Small intestine (tissue), 7 donors: ENCODE data around the gene TAOK1. TPM values are rescaled to one million over a fixed set of nuclear protein-coding genes. Genes with fewer than 3 reads are reported as not detected.
A peak's percentile ranks its signal among the peaks of the same experiment; 100 is the strongest.

Experiments used
- DNase-seq, 2 donors: peaks; one replicate each; pipeline versions ENCODE4 v3.0.0 to v3.0.0-alpha.2; 2013
- FAIRE-seq: peaks from 2 replicates; lab custom pipeline; 2012; peaks lifted over from hg19 to GRCh38; lab: Jason Lieb, UNC
- H3K27ac ChIP-seq, 3 donors: one replicate each; pipeline ENCODE4 v1.5.1; 2013; ENCODE audit warnings: low read length in 2 of 3, mild to moderate bottlenecking in 2 of 3, control low read depth in 1 of 3, inconsistent platforms in 1 of 3, low read depth in 1 of 3, moderate library complexity in 1 of 3
- H3K27me3 ChIP-seq, 3 donors: one replicate each; pipeline ENCODE4 v1.6.1; 2013; ENCODE audit warnings: low read length in 3 of 3, inconsistent platforms in 1 of 3; ENCODE audit not compliant: control insufficient read depth in 3 of 3, insufficient read depth in 3 of 3
- H3K36me3 ChIP-seq, 3 donors: one replicate each; pipeline ENCODE4 v1.6.1; 2013; ENCODE audit warnings: low read length in 3 of 3, inconsistent platforms in 1 of 3, low read depth in 1 of 3, mild to moderate bottlenecking in 1 of 3, moderate library complexity in 1 of 3; ENCODE audit not compliant: control insufficient read depth in 3 of 3, insufficient read depth in 2 of 3
- H3K4me1 ChIP-seq, 3 donors: one replicate each; pipeline ENCODE4 v1.6.1; 2013; ENCODE audit warnings: low read length in 2 of 3, inconsistent platforms in 1 of 3, low read depth in 1 of 3, mild to moderate bottlenecking in 1 of 3, moderate library complexity in 1 of 3; ENCODE audit not compliant: control insufficient read depth in 3 of 3, insufficient read depth in 2 of 3
- H3K4me3 ChIP-seq, 3 donors: one replicate each; pipeline ENCODE4 v1.5.1; 2013; ENCODE audit warnings: low read length in 3 of 3, control low read depth in 1 of 3, inconsistent platforms in 1 of 3, low read depth in 1 of 3, mild to moderate bottlenecking in 1 of 3, moderate library complexity in 1 of 3
- H3K9me3 ChIP-seq, 2 donors: one replicate each; pipeline ENCODE4 v1.6.1; 2013; ENCODE audit warnings: low read depth in 1 of 2, low read length in 1 of 2; ENCODE audit not compliant: control insufficient read depth in 2 of 2, insufficient read depth in 1 of 2
- WGBS, 3 donors: extraction: QIAGEN DNeasy Blood & Tissue Kit; methylation state at CpG; one replicate each; pipeline ENCODE4 v1.1.7; 2013; 5-methylcytosine and 5-hydroxymethylcytosine counted together
- polyA plus RNA-seq, 4 donors: library from polyadenylated mRNA; stranded (reverse) in 3 of 4; unstranded in 1 of 4; fragments of 200-250 nt in 3 of 4; fragments of 120-200 nt in 1 of 4; gene quantifications; one replicate each; pipeline versions ENCODE4 v1.2.1 to v1.2.3, GENCODE V29; 2013
- donor health status: healthy with polysubstance abuse.
- donor health status: control.
- donor health status: control.
- donor health status: Bipolar disorder and iron deficiency.
- donor health status: healthy.

The TAOK1 gene
- polyA plus RNA-seq, 4 donors, result 4.1 to 18.8 (median 5.9) TPM

DNA sequence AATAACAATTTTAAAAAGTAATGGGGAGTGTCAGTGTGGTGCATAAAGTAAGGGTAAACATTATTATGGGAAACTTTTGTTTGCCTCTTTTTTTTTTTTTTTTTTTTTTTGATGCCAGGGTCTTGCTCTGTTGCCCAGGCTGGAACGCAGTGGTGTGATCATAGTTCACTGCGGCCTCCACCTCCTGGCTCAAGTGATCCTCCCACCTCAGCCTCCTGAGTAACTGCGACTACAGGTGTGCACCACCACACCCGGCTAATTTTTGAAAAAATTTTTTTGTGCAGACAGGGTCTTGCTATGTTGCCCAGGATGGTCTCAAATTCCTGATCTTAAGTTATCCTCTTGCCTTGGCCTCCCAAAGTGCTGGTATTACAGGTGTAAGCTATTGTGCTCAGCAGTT is 10.7 kb downstream of the TAOK1 start:
- DNase-seq (no peak), FAIRE-seq (no peak)
- H3K4me1 ChIP-seq, result no peaks in the 10 kb centered on the region
- 98 to 100% (median 98%) methylated on average over 4 of the region's 4 CpGs for WGBS, 3 donors
- no peaks in the 10 kb centered on the region for H3K27me3 ChIP-seq
- no peak overlapping the region for H3K4me3 ChIP-seq
- H3K36me3 ChIP-seq, result peaks cover 1 to 55% (median 2%) of the 10 kb centered on the region in 3 donors
- peaks cover 0 to 5% of the 10 kb centered on the region in 2 donors for H3K9me3 ChIP-seq
- no peak overlapping the region for H3K27ac ChIP-seq

DNA sequence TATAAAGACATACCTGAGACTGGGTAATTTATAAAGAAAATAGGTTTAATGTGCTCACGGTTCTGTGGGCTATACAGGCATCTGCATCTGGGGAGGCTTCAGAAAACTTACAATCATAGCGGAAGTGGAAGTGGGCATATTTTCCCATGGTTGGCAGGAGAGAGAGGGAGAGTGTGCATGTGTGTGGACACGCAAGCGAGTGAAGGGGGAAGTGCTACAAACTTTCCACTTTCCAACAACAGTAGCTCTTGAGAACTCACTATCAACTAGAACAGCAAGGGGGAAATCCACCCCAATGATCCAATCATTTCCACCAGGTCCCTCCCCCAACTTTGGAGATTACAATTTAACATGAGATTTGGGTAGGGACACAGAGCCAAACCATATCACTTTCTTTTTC is 11.1 kb downstream of the TAOK1 start:
- WGBS, 3 donors, result 88 to 99% (median 96%) methylated on average over 4 of the region's 4 CpGs
- no peak for FAIRE-seq
- peaks cover 2 to 55% (median 4%) of the 10 kb centered on the region in 3 donors for H3K36me3 ChIP-seq
- no peaks in the 10 kb centered on the region for H3K27me3 ChIP-seq
- H3K4me3 ChIP-seq, result no peak overlapping the region
- no peak for DNase-seq
- no peaks in the 10 kb centered on the region for H3K4me1 ChIP-seq
- no peak overlapping the region for H3K27ac ChIP-seq
- peaks cover 0 to 5% of the 10 kb centered on the region in 2 donors for H3K9me3 ChIP-seq

DNA sequence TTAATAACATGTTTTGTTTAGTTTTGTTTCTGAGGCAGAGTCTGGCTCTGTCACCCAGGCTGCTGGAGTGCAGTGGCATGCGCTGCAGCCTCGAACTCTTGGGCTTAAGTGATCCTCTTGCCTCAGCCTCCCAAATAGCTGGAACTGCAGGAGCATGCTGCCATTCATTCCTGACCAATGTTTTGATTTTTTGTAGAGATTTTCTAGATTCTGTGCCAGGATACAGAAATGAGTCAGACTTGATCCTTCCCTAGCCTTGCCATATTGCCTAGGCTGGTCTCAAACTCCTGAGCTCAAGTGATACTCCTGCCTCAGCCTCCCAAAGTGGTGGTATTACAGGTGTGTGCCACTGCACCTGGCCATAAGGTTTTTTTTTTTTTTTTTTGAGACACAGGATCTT is 17.7 kb downstream of the TAOK1 start:
- Histone ChIP-seq H3K9me3 (no peaks in the 10 kb centered on the region), H3K4me3 (no peak overlapping the region), H3K27me3 (no peaks in the 10 kb centered on the region), H3K4me1 (peaks cover 0 to 2% (median 0%) of the 10 kb centered on the region in 3 donors), H3K27ac (no peak overlapping the region), H3K36me3 (peaks cover 2 to 31% (median 4%) of the 10 kb centered on the region in 3 donors)
- 85 to 100% (median 93%) methylated on average over 2 of the region's 2 CpGs for WGBS, 3 donors
- FAIRE-seq (no peak), DNase-seq (no peak)

DNA sequence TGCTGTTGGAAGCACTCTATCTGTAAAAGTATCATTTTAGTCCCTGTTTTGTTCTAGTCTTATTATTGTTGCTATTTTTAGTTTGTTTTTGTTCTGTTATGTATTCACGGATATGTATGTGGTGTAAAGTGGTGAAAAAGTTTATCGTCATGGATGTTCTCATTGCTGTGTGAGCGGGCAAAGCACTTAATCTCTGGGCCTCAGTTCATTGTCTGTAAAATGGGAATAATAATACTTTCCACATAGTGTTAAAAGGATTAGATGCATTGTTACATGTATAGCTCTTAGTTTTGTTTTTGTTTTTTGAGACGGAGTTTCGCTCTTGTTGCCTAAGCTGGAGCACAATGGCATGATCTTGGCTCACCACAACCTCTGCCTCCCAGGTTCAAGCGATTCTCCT is 19.8 kb downstream of the TAOK1 start:
- peaks cover 0 to 2% (median 0%) of the 10 kb centered on the region in 3 donors for H3K4me1 ChIP-seq
- peaks cover 0 to 28% (median 4%) of the 10 kb centered on the region in 3 donors for H3K36me3 ChIP-seq
- no peak overlapping the region for H3K27ac ChIP-seq
- DNase-seq, result no peak
- H3K27me3 ChIP-seq, result no peaks in the 10 kb centered on the region
- no peak overlapping the region for H3K4me3 ChIP-seq
- FAIRE-seq, result no peak
- H3K9me3 ChIP-seq, result no peaks in the 10 kb centered on the region
- WGBS, 3 donors, result 89 to 97% (median 94%) methylated on average over 6 of the region's 6 CpGs

DNA sequence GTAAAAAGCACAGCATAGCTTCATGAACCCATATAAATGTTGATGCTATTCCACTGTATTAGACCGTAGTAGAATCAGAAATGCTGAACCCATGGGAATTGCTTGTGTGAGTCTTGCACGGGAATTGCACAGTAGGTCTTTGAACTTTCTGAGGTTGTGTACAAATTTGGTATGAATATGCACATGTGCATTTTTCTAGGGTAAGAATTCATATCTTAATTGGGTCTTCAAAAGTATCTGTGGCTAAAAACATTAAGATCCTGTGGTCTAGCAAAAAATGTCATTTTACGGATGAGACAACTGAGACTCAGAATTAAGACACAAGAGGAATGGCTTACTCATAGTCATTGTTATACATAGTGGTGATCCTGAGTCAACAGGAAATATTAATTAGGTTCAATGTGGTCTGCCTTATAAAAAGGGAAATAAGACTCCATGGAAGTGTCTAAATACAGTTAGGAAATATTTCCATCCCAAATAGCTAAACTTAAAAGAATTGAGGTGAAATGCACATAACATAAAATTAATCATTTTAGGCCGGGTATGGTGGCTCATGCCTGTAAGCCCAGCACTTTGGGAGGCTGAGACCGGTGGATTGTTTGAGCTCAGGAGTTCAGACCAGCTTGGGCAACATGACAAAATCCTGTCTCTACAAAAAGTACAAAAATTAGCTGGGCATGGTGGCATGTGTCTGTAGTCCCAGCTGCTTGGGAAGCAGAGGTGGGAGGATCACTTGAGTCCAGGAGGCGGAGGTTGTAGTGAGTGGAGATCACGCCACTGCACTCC is 22.8 kb downstream of the TAOK1 start:
- 71 to 91% (median 89%) methylated on average over 7 of the region's 7 CpGs for WGBS, 3 donors
- FAIRE-seq (no peak), DNase-seq (no peak)
- H3K9me3 ChIP-seq, result no peaks in the 10 kb centered on the region
- H3K4me3 ChIP-seq, result no peak overlapping the region
- peaks cover 0 to 2% (median 0%) of the 10 kb centered on the region in 3 donors for H3K4me1 ChIP-seq
- H3K27me3 ChIP-seq, result no peaks in the 10 kb centered on the region
- peak overlapping the region in 1 of 3 donors; percentile 44 for H3K27ac ChIP-seq
- peaks cover 0 to 24% (median 0%) of the 10 kb centered on the region in 3 donors for H3K36me3 ChIP-seq

DNA sequence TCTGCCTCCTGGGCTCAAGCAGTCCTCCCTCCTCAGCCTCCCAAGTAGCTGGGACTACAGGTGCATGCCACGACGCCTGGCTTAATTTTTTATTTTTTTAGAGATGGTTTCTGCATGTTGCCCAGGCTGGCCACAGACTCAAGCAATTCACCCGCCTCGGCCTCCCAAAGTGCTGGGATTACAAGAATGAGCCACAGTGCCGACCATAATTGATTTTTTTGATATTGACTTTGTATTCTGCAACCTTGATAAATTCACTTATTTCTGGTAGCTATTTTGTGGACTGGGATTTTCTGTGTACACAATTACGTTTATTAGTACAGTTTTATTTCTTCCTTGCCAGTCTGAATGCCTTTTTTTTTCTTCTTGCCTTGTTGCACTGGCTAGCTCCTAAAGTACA is 30.0 kb downstream of the TAOK1 start:
- 78 to 85% (median 79%) methylated on average over 6 of the region's 6 CpGs for WGBS, 3 donors
- peaks cover 0 to 36% (median 6%) of the 10 kb centered on the region in 3 donors for H3K36me3 ChIP-seq
- FAIRE-seq, result no peak
- no peak for DNase-seq
- no peaks in the 10 kb centered on the region for H3K4me1 ChIP-seq
- H3K27me3 ChIP-seq, result no peaks in the 10 kb centered on the region
- no peak overlapping the region for H3K4me3 ChIP-seq
- H3K9me3 ChIP-seq, result no peaks in the 10 kb centered on the region
- no peak overlapping the region for H3K27ac ChIP-seq

DNA sequence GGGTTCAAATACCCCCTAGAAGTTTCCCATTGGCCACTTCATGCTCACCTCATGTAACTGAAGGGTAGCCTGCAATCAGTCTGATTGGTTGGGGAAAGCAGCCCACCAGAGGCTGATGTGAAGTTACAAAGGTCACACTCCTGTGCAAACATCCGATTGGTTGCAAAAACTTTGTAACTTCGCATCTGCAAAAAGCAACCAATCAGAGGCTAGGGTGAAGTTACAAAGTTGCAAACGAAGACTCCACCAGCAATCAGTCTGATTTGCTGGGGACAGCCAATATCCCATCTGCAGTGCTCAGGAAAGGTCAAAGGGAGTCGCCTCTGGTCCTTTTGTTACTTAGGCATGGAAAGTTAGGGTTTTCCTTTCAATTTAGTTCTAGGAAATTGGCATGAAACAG is 40.1 kb downstream of the TAOK1 start:
- DNase-seq (no peak), FAIRE-seq (no peak)
- Histone ChIP-seq H3K36me3 (peaks cover 0 to 9% (median 0%) of the 10 kb centered on the region in 3 donors), H3K4me3 (no peak overlapping the region), H3K27me3 (no peaks in the 10 kb centered on the region), H3K27ac (no peak overlapping the region), H3K9me3 (no peaks in the 10 kb centered on the region), H3K4me1 (no peaks in the 10 kb centered on the region)
- 86 to 94% (median 87%) methylated on average over 4 of the region's 4 CpGs for WGBS, 3 donors

DNA sequence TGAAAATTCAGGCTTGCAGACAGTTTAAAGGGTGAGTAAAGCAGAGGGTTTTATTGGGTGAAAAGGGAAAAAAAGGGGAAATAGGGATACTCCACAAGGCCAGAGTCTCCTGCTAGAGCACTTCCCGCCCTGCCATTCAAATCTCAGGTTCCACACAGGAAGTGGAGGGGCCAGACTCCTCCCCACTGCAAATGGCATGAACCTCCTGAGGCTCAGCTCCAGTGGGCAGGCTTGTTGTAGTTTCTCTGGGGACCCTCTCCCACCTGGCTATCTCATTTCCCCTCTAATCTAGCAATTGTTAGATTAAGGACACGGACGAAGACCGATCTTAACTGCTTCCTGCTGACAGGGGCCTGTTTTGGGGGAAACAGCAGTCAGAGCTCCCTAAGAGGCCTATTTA is 43.4 kb downstream of the TAOK1 start:
- Histone ChIP-seq H3K36me3 (peaks cover 0 to 14% (median 0%) of the 10 kb centered on the region in 3 donors), H3K27me3 (no peaks in the 10 kb centered on the region), H3K9me3 (no peaks in the 10 kb centered on the region), H3K27ac (no peak overlapping the region), H3K4me1 (no peaks in the 10 kb centered on the region), H3K4me3 (no peak overlapping the region)
- no peak for DNase-seq
- FAIRE-seq, result no peak
- 72 to 94% (median 90%) methylated on average over 4 of the region's 4 CpGs for WGBS, 3 donors
